ENCODE data around the gene PRR33. TPM values are rescaled to one million over a fixed set of nuclear protein-coding genes. Genes with fewer than 3 reads are reported as not detected.

PRR33 gene
- total and polyA plus RNA-seq, 4 donors = 0.08 to 0.13 TPM; not detected in 2

- Histone ChIP-seq H3K9me3 (ENCODE audit: control insufficient read depth in 4 of 4, insufficient read depth in 3 of 4, low read length in 3 of 4) (no peaks in the 10 kb centered on the region), H3K27me3 (ENCODE audit: control insufficient read depth in 3 of 3, insufficient read depth in 3 of 3, low read length in 2 of 3) (peaks cover 0 to 6% (median 0%) of the 10 kb centered on the region in 3 donors), H3K27ac (ENCODE audit: low read depth in 1 of 2, low read length in 1 of 2) (no peak overlapping the region), H3K4me3 (no peak overlapping the region), H3K36me3 (ENCODE audit: control insufficient read depth in 4 of 4, insufficient read depth in 4 of 4, low read length in 4 of 4) (peaks cover 0 to 1% (median 0%) of the 10 kb centered on the region in 4 donors), H3K9ac (ENCODE audit: insufficient read depth in 1 of 2, low read length in 2 of 2) (no peak overlapping the region), H3K4me1 (ENCODE audit: control insufficient read depth in 5 of 5, insufficient read depth in 5 of 5, low read length in 5 of 5) (no peaks in the 10 kb centered on the region)
- WGBS, 2 donors = 92% methylated on average over 13 of the region's 13 CpGs
- ATAC-seq (ENCODE audit: insufficient read depth, low FRiP score) = no peak
- no peak for DNase-seq
- no peak for TF ChIP-seq CTCF (IDR thresholded peaks at IDR 0.05; ENCODE audit: control extremely low read depth, extremely low read depth)
Measured at GRCh38 chr11:1856306-1857005, 35.2 kb downstream of the PRR33 start.

- Histone ChIP-seq H3K4me1 (ENCODE audit: control insufficient read depth in 5 of 5, insufficient read depth in 5 of 5, low read length in 5 of 5) (no peaks in the 10 kb centered on the region), H3K27ac (ENCODE audit: low read depth in 1 of 2, low read length in 1 of 2) (no peak overlapping the region), H3K27me3 (ENCODE audit: control insufficient read depth in 3 of 3, insufficient read depth in 3 of 3, low read length in 2 of 3) (peaks cover 0 to 6% (median 0%) of the 10 kb centered on the region in 3 donors), H3K9me3 (ENCODE audit: control insufficient read depth in 4 of 4, insufficient read depth in 3 of 4, low read length in 3 of 4) (no peaks in the 10 kb centered on the region), H3K36me3 (ENCODE audit: control insufficient read depth in 4 of 4, insufficient read depth in 4 of 4, low read length in 4 of 4) (peaks cover 0 to 1% (median 0%) of the 10 kb centered on the region in 4 donors), H3K4me3 (no peak overlapping the region), H3K9ac (ENCODE audit: insufficient read depth in 1 of 2, low read length in 2 of 2) (no peak overlapping the region)
- ATAC-seq (ENCODE audit: insufficient read depth, low FRiP score) (no peak), DNase-seq (no peak)
- 93 to 96% methylated on average over 9 to 11 of the region's 11 CpGs for WGBS, 2 donors
- TF ChIP-seq CTCF (IDR thresholded peaks at IDR 0.05; ENCODE audit: control extremely low read depth, extremely low read depth) = no peak
Measured at GRCh38 chr11:1855886-1856265, 35.8 kb downstream of the PRR33 start.

- WGBS, 2 donors = 79 to 81% methylated on average over 26 of the region's 26 CpGs
- Histone ChIP-seq H3K4me3 (no peak overlapping the region), H3K4me1 (ENCODE audit: control insufficient read depth in 5 of 5, insufficient read depth in 5 of 5, low read length in 5 of 5) (no peaks in the 10 kb centered on the region), H3K36me3 (ENCODE audit: control insufficient read depth in 4 of 4, insufficient read depth in 4 of 4, low read length in 4 of 4) (peaks cover 0 to 1% (median 0%) of the 10 kb centered on the region in 4 donors), H3K27me3 (ENCODE audit: control insufficient read depth in 3 of 3, insufficient read depth in 3 of 3, low read length in 2 of 3) (peaks cover 0 to 3% (median 0%) of the 10 kb centered on the region in 3 donors), H3K27ac (ENCODE audit: low read depth in 1 of 2, low read length in 1 of 2) (no peak overlapping the region), H3K9me3 (ENCODE audit: control insufficient read depth in 4 of 4, insufficient read depth in 3 of 4, low read length in 3 of 4) (no peaks in the 10 kb centered on the region), H3K9ac (ENCODE audit: insufficient read depth in 1 of 2, low read length in 2 of 2) (no peak overlapping the region)
- DNase-seq (no peak), ATAC-seq (ENCODE audit: insufficient read depth, low FRiP score) (no peak)
- no peak for TF ChIP-seq CTCF (IDR thresholded peaks at IDR 0.05; ENCODE audit: control extremely low read depth, extremely low read depth)
Measured at GRCh38 chr11:1854949-1855885, 36.5 kb downstream of the PRR33 start.
